AG09309 (cell line): ENCODE data around the gene C19orf73.
A peak's percentile ranks its signal among the peaks of the same experiment; 100 is the strongest.

ENCODE experiments used
- DNase-seq: peaks from one replicate; pipeline ENCODE4 v3.0.0-alpha.2; 2010; ENCODE audit warnings: low read depth
- H3K4me3 ChIP-seq: 2 replicates; pipeline ENCODE4 v1.5.1; 2011; ENCODE audit warnings: mild to moderate bottlenecking, low read depth, low read length, moderate library complexity; ENCODE audit not compliant: control insufficient read depth
- CTCF ChIP-seq: IDR thresholded peaks from 2 replicates; pipeline ENCODE4 v1.5.1; 2011; ENCODE audit warnings: mild to moderate bottlenecking, low read depth, low read length, inconsistent platforms; ENCODE audit not compliant: insufficient read depth, control insufficient read depth; ENCODE audit errors: missing control alignments

The C19orf73 gene

GRCh38 chr19:49107625-49108459, 11.1 kb downstream of the C19orf73 start:
- no peak for TF ChIP-seq CTCF
- H3K4me3 ChIP-seq, result no peak overlapping the region
- no peak for DNase-seq

GRCh38 chr19:49106648-49107135, 12.3 kb downstream of the C19orf73 start:
- no peak for DNase-seq
- TF ChIP-seq CTCF, result peak; percentile 85
- H3K4me3 ChIP-seq, result no peak overlapping the region

- TF ChIP-seq CTCF, result no peak
- no peak for DNase-seq
- no peak overlapping the region for H3K4me3 ChIP-seq
These were observed 14.6 kb downstream of the C19orf73 start for GRCh38 chr19:49104229-49104864.

- no peak for DNase-seq
- H3K4me3 ChIP-seq, result no peak overlapping the region
- TF ChIP-seq CTCF, result no peak
These were observed 15.4 kb downstream of the C19orf73 start for GRCh38 chr19:49103331-49104085.

- H3K4me3 ChIP-seq, result no peak overlapping the region
- no peak for DNase-seq
- no peak for TF ChIP-seq CTCF
These were observed 16.6 kb downstream of the C19orf73 start for GRCh38 chr19:49102303-49102702.

GRCh38 chr19:49101160-49101559, 17.8 kb downstream of the C19orf73 start:
- DNase-seq, result no peak
- TF ChIP-seq CTCF, result no peak
- no peak overlapping the region for H3K4me3 ChIP-seq
